HuH-7 (cell line): Measurements from ENCODE around the gene ZNF497.
A peak's percentile ranks its signal among the peaks of the same experiment; 100 is the strongest.

Experiments used
- DNase-seq: peaks from one replicate; pipeline ENCODE4 v3.0.0; 2011; ENCODE audit warnings: low spot score

The ZNF497 gene

GRCh38 chr19:58367698-58368454 is 5.3 kb upstream of the ZNF497 start:
- no peak for DNase-seq

- DNase-seq: no peak
These were observed 4.3 kb upstream of the ZNF497 start for GRCh38 chr19:58366585-58367430.

GRCh38 chr19:58364146-58364545 is 1.6 kb upstream of the ZNF497 start:
- DNase-seq: no peak

- peak; percentile 78 for DNase-seq
These were observed 665 bp downstream of the ZNF497 start for GRCh38 chr19:58361900-58362271.

- DNase-seq: no peak
These were observed 4.9 kb downstream of the ZNF497 start for GRCh38 chr19:58357481-58358145.

- DNase-seq: no peak
These were observed 5.6 kb downstream of the ZNF497 start for GRCh38 chr19:58356766-58357480.

GRCh38 chr19:58355908-58356765 is 6.4 kb downstream of the ZNF497 start:
- DNase-seq: no peak

- DNase-seq: no peak
These were observed 7.2 kb downstream of the ZNF497 start for GRCh38 chr19:58355215-58355796.

- DNase-seq: no peak
These were observed 8.0 kb downstream of the ZNF497 start for GRCh38 chr19:58354478-58355030.

- no peak for DNase-seq
These were observed 8.7 kb downstream of the ZNF497 start for GRCh38 chr19:58353717-58354477.

- DNase-seq: no peak
These were observed 9.5 kb downstream of the ZNF497 start, which contains the start of gene A1BG for GRCh38 chr19:58352760-58353671. A1BG (minus strand) TSS chr19:58353492; CDS start chr19:58353437, 55 bp downstream.

GRCh38 chr19:58351990-58352755 is 10.4 kb downstream of the ZNF497 start:
- no peak for DNase-seq

GRCh38 chr19:58351558-58351878 is 11.0 kb downstream of the ZNF497 start:
- no peak for DNase-seq

- DNase-seq: no peak
These were observed 11.5 kb downstream of the ZNF497 start for GRCh38 chr19:58350871-58351557.

- no peak for DNase-seq
These were observed 12.3 kb downstream of the ZNF497 start for GRCh38 chr19:58350001-58350861.

- no peak for DNase-seq
These were observed 13.0 kb downstream of the ZNF497 start for GRCh38 chr19:58349590-58349989.
